GM18499 (cell line): ENCODE data around the gene KCNH1.

ENCODE experiments used
- ATAC-seq: cut with Tn5 transposase; IDR thresholded peaks from one replicate; pipeline ENCODE4 v1.9.1; 2021; ENCODE audit warnings: moderate number of reproducible peaks; ENCODE audit not compliant: insufficient read depth, unreplicated experiment

KCNH1 gene

DNA sequence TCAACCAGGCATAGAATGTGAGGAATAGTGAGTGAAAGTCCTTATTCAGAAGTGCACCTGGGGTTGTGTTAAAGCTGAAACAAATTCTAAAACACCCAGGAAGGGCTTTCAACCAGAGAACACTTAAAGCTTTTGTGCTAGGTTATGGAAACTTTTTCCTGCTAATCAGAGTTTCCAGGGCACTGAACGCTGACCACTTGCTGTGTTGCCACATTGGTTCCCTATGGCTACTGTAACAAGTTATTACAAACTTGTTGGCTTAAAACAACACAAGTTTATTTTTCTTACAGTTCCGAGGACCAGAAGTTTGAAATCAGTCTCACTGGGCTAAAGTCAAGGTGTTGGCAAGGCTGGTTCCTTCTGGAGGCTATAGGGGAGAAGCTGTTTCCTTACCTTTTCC is 504.7 kb downstream of the KCNH1 start:
- ATAC-seq = no peak

DNA sequence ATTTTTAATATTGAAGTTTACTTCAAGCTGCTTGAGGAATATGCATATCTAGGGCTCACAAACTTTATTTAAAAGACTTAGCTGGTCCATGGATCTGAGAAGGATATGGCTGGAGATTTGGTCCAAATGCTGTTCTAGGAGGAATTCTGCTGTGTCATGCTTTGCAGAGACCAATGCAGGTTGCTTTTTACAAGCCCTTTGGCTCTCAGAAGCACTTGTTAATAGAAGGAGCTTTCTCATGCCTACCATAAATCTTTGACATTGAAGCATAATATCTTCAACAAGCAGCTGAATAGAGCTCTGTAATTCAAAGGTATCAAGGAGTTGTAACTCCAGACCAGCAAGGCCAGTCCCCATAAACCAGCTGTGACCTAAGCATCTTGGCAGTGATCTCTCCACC is 506.2 kb downstream of the KCNH1 start:
- ATAC-seq = no peak
